ENCODE results near the gene NAALADL2. TPM values are rescaled to one million over a fixed set of nuclear protein-coding genes. Genes with fewer than 3 reads are reported as not detected.

Gene NAALADL2
- total RNA-seq, 1 donor, result 23.5 TPM

DNA sequence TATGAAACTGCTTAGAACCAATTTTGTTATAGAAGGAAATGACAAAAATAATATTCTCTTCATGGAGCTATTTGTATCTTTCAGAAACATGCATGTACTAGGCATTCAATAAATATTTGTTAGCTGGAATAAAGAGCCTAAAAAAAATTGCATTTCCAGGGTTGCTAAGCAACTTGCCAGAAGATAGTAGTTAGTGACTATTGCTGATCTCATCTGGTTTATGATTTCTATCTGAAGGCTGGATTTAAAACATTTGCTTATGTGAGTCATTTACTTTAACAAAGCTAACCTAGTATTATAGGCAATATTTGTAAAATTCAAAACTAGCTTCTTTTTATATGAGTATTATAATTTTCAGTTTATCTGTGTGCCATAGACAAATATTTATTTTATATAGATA is 78.3 kb downstream of the NAALADL2 start:
- Histone ChIP-seq H4K20me1 (ENCODE audit: insufficient read depth, low read length) (no peaks in the 10 kb centered on the region), H3K36me3 (ENCODE audit: insufficient read depth, low read length) (no peaks in the 10 kb centered on the region), H3K4me3 (ENCODE audit: insufficient read depth, low read length) (no peak overlapping the region), H2AFZ (ENCODE audit: low read length) (no peak overlapping the region), H3K27me3 (ENCODE audit: insufficient read depth, low read length) (no peaks in the 10 kb centered on the region), H3K27ac (ENCODE audit: low read depth, low read length) (peak overlapping the region; percentile 62), H3K79me2 (ENCODE audit: insufficient read depth, low read length) (no peaks in the 10 kb centered on the region), H3K9me3 (ENCODE audit: low read depth, low read length) (peaks cover 2% of the 10 kb centered on the region), H3K4me2 (ENCODE audit: insufficient read depth, low read length) (peak overlapping the region; percentile 10), H3K4me1 (ENCODE audit: insufficient read depth, low read length) (peaks cover 9% of the 10 kb centered on the region)
- peak; percentile 54 for DNase-seq (ENCODE audit: insufficient read length, low spot score, missing footprints)
- TF ChIP-seq, protein P1, sequence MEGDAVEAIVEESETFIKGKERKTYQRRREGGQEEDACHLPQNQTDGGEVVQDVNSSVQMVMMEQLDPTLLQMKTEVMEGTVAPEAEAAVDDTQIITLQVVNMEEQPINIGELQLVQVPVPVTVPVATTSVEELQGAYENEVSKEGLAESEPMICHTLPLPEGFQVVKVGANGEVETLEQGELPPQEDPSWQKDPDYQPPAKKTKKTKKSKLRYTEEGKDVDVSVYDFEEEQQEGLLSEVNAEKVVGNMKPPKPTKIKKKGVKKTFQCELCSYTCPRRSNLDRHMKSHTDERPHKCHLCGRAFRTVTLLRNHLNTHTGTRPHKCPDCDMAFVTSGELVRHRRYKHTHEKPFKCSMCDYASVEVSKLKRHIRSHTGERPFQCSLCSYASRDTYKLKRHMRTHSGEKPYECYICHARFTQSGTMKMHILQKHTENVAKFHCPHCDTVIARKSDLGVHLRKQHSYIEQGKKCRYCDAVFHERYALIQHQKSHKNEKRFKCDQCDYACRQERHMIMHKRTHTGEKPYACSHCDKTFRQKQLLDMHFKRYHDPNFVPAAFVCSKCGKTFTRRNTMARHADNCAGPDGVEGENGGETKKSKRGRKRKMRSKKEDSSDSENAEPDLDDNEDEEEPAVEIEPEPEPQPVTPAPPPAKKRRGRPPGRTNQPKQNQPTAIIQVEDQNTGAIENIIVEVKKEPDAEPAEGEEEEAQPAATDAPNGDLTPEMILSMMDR (IDR thresholded peaks at IDR 0.05; ENCODE audit: extremely low read depth, low read depth, low read length), result no peak

DNA sequence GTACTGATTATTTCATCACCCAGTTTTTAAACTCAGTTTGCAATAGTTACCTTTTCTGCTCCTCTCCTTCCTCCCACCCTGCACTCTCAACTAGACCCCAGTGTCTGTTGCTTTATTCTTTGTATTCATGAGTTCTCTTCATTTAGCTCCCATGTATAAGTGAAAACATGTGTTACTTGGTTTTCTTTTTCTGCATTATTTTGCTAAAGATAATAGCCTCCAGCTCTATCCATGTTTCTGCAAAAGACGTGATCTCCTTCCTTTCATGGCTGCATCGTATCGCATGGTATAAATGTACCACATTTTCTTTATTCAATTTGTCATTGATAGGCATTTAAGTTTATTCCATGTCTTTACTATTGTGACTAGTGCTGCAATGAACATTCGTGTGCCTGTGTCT is 79.0 kb downstream of the NAALADL2 start:
- Histone ChIP-seq H3K27me3 (ENCODE audit: insufficient read depth, low read length) (no peaks in the 10 kb centered on the region), H3K36me3 (ENCODE audit: insufficient read depth, low read length) (no peaks in the 10 kb centered on the region), H3K79me2 (ENCODE audit: insufficient read depth, low read length) (no peaks in the 10 kb centered on the region), H3K4me3 (ENCODE audit: insufficient read depth, low read length) (no peak overlapping the region), H4K20me1 (ENCODE audit: insufficient read depth, low read length) (no peaks in the 10 kb centered on the region), H3K4me2 (ENCODE audit: insufficient read depth, low read length) (no peak overlapping the region), H2AFZ (ENCODE audit: low read length) (no peak overlapping the region), H3K27ac (ENCODE audit: low read depth, low read length) (no peak overlapping the region), H3K4me1 (ENCODE audit: insufficient read depth, low read length) (peaks cover 9% of the 10 kb centered on the region), H3K9me3 (ENCODE audit: low read depth, low read length) (peaks cover 2% of the 10 kb centered on the region)
- DNase-seq (ENCODE audit: insufficient read length, low spot score, missing footprints), result no peak
- TF ChIP-seq, protein P1 (IDR thresholded peaks at IDR 0.05; ENCODE audit: extremely low read depth, low read depth, low read length), result no peak

DNA sequence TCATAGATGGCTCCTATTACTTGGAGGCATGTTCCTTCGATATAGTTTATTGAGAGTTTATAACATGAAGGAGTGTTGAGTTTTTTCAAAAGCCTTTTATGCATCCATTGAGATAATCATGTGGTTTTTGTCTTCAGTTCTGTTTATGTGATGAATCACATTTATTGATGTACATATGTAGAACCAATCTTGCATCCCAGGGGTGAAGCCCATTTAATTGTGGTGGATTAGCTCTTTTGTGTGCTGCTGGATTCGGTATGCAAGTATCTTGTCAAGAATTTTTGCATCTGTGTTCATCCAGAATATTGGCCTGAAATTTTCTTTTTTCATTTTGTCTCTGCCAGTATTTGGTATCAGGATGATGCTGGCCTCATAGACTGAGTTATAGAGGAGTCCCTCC is 81.0 kb downstream of the NAALADL2 start:
- no peaks in the 10 kb centered on the region for H3K36me3 ChIP-seq (ENCODE audit: insufficient read depth, low read length)
- H2AFZ ChIP-seq (ENCODE audit: low read length), result no peak overlapping the region
- peaks cover 2% of the 10 kb centered on the region for H3K9me3 ChIP-seq (ENCODE audit: low read depth, low read length)
- no peaks in the 10 kb centered on the region for H3K27me3 ChIP-seq (ENCODE audit: insufficient read depth, low read length)
- no peaks in the 10 kb centered on the region for H3K79me2 ChIP-seq (ENCODE audit: insufficient read depth, low read length)
- DNase-seq (ENCODE audit: insufficient read length, low spot score, missing footprints), result no peak
- H3K27ac ChIP-seq (ENCODE audit: low read depth, low read length), result no peak overlapping the region
- H4K20me1 ChIP-seq (ENCODE audit: insufficient read depth, low read length), result no peaks in the 10 kb centered on the region
- H3K4me2 ChIP-seq (ENCODE audit: insufficient read depth, low read length), result no peak overlapping the region
- TF ChIP-seq, protein P1 (IDR thresholded peaks at IDR 0.05; ENCODE audit: extremely low read depth, low read depth, low read length), result no peak
- no peak overlapping the region for H3K4me3 ChIP-seq (ENCODE audit: insufficient read depth, low read length)
- H3K4me1 ChIP-seq (ENCODE audit: insufficient read depth, low read length), result peaks cover 9% of the 10 kb centered on the region

DNA sequence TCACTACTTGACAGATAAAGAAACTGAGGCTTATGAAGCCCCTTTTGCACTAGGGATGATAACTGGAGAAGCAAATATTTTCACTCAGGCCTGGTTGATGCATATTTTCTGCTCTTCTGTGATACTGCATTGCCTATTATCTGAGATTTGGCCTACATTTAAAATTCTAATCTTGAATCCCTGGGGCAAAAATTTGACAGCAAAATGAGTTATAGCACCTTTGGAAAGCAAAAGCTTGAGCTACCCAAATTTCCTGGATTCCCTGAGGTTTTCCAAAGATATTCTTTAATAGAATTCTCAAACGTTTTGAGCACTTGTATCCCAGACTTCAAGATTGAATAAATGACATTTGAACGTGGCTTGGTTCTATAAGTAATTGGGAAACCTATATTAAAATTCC is 86.1 kb downstream of the NAALADL2 start:
- Histone ChIP-seq H2AFZ (ENCODE audit: low read length) (no peak overlapping the region), H3K27ac (ENCODE audit: low read depth, low read length) (no peak overlapping the region), H3K27me3 (ENCODE audit: insufficient read depth, low read length) (no peaks in the 10 kb centered on the region), H3K4me1 (ENCODE audit: insufficient read depth, low read length) (peaks cover 28% of the 10 kb centered on the region), H3K36me3 (ENCODE audit: insufficient read depth, low read length) (no peaks in the 10 kb centered on the region), H3K4me3 (ENCODE audit: insufficient read depth, low read length) (no peak overlapping the region), H3K9me3 (ENCODE audit: low read depth, low read length) (peaks cover 2% of the 10 kb centered on the region), H3K4me2 (ENCODE audit: insufficient read depth, low read length) (no peak overlapping the region), H4K20me1 (ENCODE audit: insufficient read depth, low read length) (no peaks in the 10 kb centered on the region), H3K79me2 (ENCODE audit: insufficient read depth, low read length) (no peaks in the 10 kb centered on the region)
- TF ChIP-seq, protein P1 (IDR thresholded peaks at IDR 0.05; ENCODE audit: extremely low read depth, low read depth, low read length), result no peak
- no peak for DNase-seq (ENCODE audit: insufficient read length, low spot score, missing footprints)

Measured in osteoblast (primary cell).